ENCODE data around the gene ZNF837. TPM values are rescaled to one million over a fixed set of nuclear protein-coding genes. Genes with fewer than 3 reads are reported as not detected.
"Not testable (repeated sequence)": the region's sequence is repeated elsewhere in the genome, so short reads cannot be mapped to it uniquely, and the experiment has no call there.

The ZNF837 gene
- total RNA-seq, 1 experiment from 2014 or later: 3.3 TPM

DNA sequence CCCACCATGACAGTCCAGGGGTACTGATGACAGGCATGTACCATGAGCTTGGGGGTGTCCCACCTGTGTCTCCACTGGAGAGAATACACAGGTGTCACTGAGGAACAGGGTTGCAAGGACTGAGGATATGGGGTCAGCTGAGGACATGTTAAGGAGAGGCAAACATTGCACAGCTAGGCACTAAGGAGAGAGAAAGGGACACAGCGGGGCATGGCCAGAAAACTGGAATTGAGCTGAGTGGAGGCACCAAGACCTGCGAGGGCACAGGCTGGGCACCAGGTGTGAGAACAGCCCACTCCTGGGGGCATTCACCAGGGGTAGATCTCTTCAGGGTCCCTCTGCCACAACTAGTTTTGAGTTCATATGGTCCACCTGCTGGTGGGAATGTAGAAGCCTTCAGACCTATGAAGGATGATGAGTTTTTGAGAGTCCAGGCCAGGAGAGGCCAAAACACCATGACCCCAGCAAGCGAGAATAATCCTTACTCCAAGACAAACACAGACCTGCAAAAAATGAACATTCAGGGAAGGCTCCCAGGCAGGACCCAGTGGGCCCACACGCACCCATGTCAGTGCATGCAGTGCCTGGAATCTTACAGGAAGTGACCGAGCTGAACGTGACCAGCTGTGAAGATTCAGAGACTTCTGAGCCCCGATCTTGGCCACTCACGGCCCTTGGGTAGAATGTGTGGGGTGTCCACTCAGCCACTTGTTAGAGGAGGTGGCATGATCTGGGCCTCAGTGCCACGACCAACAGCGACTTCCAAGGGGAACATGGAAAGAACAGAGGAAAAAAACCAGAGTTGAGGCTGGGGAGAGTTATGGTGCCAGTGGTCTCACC, 26.2 kb upstream of the ZNF837 start:
- Histone ChIP-seq H2AFZ (no peak overlapping the region), H3K27ac (no peak overlapping the region)
- POLR2A ChIA-PET (ENCODE audit: unreplicated experiment): interaction anchor here (0.6 kb wide), 1 partner anchor 70 kb away, joined by 3 read pairs; no protein-coding TSS in a partner anchor

DNA sequence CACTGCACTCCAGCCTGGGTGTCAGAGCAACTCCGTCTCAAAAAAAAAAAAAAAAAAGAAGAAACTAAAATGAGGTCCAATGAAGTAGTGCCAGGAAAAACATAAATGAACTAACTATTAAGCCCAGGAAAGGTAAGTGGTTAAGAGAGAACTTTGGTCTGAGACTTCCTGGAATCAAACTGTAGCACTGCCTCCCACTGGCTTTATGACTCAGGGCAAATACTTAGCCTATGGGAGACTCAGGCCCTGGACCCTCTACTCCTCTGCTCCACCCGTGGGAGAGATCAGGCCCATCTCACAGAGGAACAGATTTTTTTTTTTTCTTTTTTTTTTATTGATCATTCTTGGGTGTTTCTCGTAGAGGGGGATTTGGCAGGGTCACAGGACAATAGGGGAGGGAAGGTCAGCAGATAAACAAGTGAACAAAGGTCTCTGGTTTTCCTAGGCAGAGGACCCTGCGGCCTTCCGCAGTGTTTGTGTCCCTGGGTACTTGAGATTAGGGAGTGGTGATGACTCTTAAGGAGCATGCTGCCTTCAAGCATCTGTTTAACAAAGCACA, 23.2 kb upstream of the ZNF837 start:
- CTCF ChIA-PET; intact Hi-C loops (cut with micrococcal nuclease; ENCODE audit: unreplicated experiment); H2AFZ ChIP-seq; H3K27ac ChIP-seq; H3K9me2 ChIP-seq (ENCODE audit: insufficient read depth); H3K36me3 ChIP-seq (ENCODE audit: low read depth); BruUV-seq (replicated peaks); H3F3A ChIP-seq (ENCODE audit: insufficient read depth, low read depth); H3K4me2 ChIP-seq; H4K20me1 ChIP-seq (ENCODE audit: insufficient read depth); H3K27me3 ChIP-seq (ENCODE audit: insufficient read depth, low read depth); POLR2A ChIA-PET (ENCODE audit: unreplicated experiment); H3K9me3 ChIP-seq (ENCODE audit: insufficient read depth, low read depth); H3K4me3 ChIP-seq; DNase-seq: not testable (repeated sequence)
- peaks cover 23% of the 10 kb centered on the region; the same call in 1 of the 2 replicates for H3K79me2 ChIP-seq (ENCODE audit: low read depth)
- peaks cover 11% of the 10 kb centered on the region for H3K4me1 ChIP-seq (replicated peaks; ENCODE audit: insufficient read depth)

More for the DNA sequence above, 26.2 kb upstream of the ZNF837 start:
- DNase-seq: no peak
- Histone ChIP-seq H3K4me1 (replicated peaks; ENCODE audit: insufficient read depth) (peaks cover 12% of the 10 kb centered on the region), H3K4me2 (peak overlapping the region; percentile 86), H3K79me2 (ENCODE audit: low read depth) (peaks cover 25% of the 10 kb centered on the region; the same call in 1 of the 2 replicates), H3K27me3 (ENCODE audit: insufficient read depth, low read depth) (no peaks in the 10 kb centered on the region), H3K9me3 (ENCODE audit: insufficient read depth, low read depth) (no peaks in the 10 kb centered on the region), H3K36me3 (ENCODE audit: low read depth) (no peaks in the 10 kb centered on the region), H4K20me1 (ENCODE audit: insufficient read depth) (no peaks in the 10 kb centered on the region), H3K9me2 (ENCODE audit: insufficient read depth) (no peaks in the 10 kb centered on the region), H3F3A (ENCODE audit: insufficient read depth, low read depth) (peaks cover 3% of the 10 kb centered on the region; the same call in 1 of the 2 replicates), H3K4me3 (peak overlapping the region; percentile 73)
- BruUV-seq (replicated peaks): no TSS peak
- CTCF ChIA-PET: no interaction called here
- intact Hi-C loops (cut with micrococcal nuclease; ENCODE audit: unreplicated experiment): loop anchor here (5.0 kb wide), 1 partner anchor 45 kb away; the partner anchor contains the start of gene ZNF497
- TF ChIP-seq CTCF (conservative IDR thresholded peaks at IDR 0.05) (peak; percentile 54), EZH2 (IDR thresholded peaks at IDR 0.05; ENCODE audit: low read depth) (no peak)

DNA sequence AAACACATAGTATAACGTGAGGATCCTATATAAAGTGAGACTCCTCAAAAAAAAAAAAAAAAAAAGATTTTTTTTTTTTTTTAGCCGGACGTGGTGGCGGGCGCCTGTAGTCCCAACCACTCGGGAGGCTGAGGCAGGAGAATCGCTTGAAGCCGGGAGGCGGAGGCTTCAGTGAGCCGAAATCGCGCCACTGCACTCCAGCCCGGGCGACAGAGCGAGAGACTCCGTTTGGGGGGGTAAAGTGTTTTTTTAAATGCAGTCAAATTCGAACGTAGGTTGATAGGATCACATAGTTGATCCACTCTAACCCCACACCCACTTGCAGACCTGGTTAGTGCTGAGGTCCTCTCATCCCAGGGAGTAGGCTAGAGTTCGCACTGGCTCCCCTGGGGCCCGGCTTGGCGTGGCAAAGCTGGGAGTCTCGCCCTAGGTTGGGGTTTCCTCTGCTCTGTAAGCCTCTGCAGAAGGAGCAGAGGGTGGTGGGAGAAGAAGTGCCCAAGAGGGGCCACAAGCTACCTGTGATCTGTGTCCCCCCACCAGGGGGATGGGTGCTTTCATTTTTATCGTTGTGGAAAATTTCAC, 21.1 kb upstream of the ZNF837 start:
- no peaks in the 10 kb centered on the region for H3K36me3 ChIP-seq (ENCODE audit: low read depth)
- H3K27me3 ChIP-seq (ENCODE audit: insufficient read depth, low read depth): no peaks in the 10 kb centered on the region
- H3F3A ChIP-seq (ENCODE audit: insufficient read depth, low read depth): peaks cover 3% of the 10 kb centered on the region; the same call in 1 of the 2 replicates
- H3K27ac ChIP-seq: no peak overlapping the region
- peak overlapping the region; percentile 83 for H3K4me2 ChIP-seq
- no peaks in the 10 kb centered on the region for H4K20me1 ChIP-seq (ENCODE audit: insufficient read depth)
- no peaks in the 10 kb centered on the region for H3K9me3 ChIP-seq (ENCODE audit: insufficient read depth, low read depth)
- DNase-seq: no peak
- TF ChIP-seq CTCF (conservative IDR thresholded peaks at IDR 0.05) (no peak), EZH2 (IDR thresholded peaks at IDR 0.05; ENCODE audit: low read depth) (no peak)
- POLR2A ChIA-PET (ENCODE audit: unreplicated experiment): interaction anchor here (0.6 kb wide), 1 partner anchor 53 kb away, joined by 12 read pairs; no protein-coding TSS in a partner anchor
- BruUV-seq (replicated peaks): no TSS peak
- H3K4me3 ChIP-seq: peak overlapping the region; percentile 72
- H3K79me2 ChIP-seq (ENCODE audit: low read depth): peaks cover 12% of the 10 kb centered on the region; the same call in 1 of the 2 replicates
- intact Hi-C loops (cut with micrococcal nuclease; ENCODE audit: unreplicated experiment): loop anchor here (1.0 to 2.0 kb wide), 2 partner anchors 21 to 117 kb away; partner anchors contain the start of genes ZBTB45 and ZNF837
- peaks cover 6% of the 10 kb centered on the region for H3K4me1 ChIP-seq (replicated peaks; ENCODE audit: insufficient read depth)
- peak overlapping the region; percentile 80; the same call in 1 of the 2 replicates for H2AFZ ChIP-seq
- H3K9me2 ChIP-seq (ENCODE audit: insufficient read depth): no peaks in the 10 kb centered on the region
- CTCF ChIA-PET: no interaction called here

Measured in PC-9 (cell line).